HEK293 (cell line): ENCODE measurements around the gene GCK.

Experiments
- CTCF ChIA-PET: fragments of 350-600 bp; formaldehyde crosslinking; extraction: SDS; loops from one replicate; lab custom pipeline; 2021; ENCODE audit warnings: antibody characterized with exemption; lab: Yijun Ruan, JAX
- POLR2A ChIA-PET: fragments of 300-600 bp; formaldehyde crosslinking; extraction: SDS; loops from one replicate; lab custom pipeline; 2020; ENCODE audit warnings: antibody characterized with exemption, inconsistent platforms; lab: Yijun Ruan, JAX
- H3K27ac ChIP-seq: fragments of 200-500 bp; sonication (Bioruptor generic); 2 replicates; pipeline ENCODE4 v1.5.1; 2014; ENCODE audit warnings: low read depth, low read length, control low read depth, inconsistent platforms; ENCODE audit errors: extremely low read depth
- H3K36me3 ChIP-seq, 2 experiments: fragments of 200-500 bp in 1 of 2; sonication (Bioruptor generic) in 1 of 2; 1 replicate in 1 of 2; 2 replicates in 1 of 2; pipeline ENCODE4 v1.5.1; 2014 to 2017; ENCODE audit warnings: inconsistent platforms in 2 of 2, low read length in 2 of 2; ENCODE audit not compliant: control insufficient read depth in 2 of 2, insufficient read depth in 1 of 2
- H3K4me1 ChIP-seq: fragments of 200-500 bp; sonication (Bioruptor generic); 2 replicates; pipeline ENCODE4 v1.5.1; 2014; ENCODE audit warnings: mild to moderate bottlenecking, low read length, inconsistent platforms; ENCODE audit not compliant: control insufficient read depth, insufficient read depth
- H3K4me3 ChIP-seq: 2 replicates; pipeline ENCODE4 v1.5.1; 2011; ENCODE audit warnings: low read depth, mild to moderate bottlenecking, control low read depth, low read length, moderate library complexity
- H3K9me3 ChIP-seq: fragments of 200-500 bp; sonication (Bioruptor generic); 2 replicates; pipeline ENCODE4 v1.5.1; 2014; ENCODE audit warnings: low read depth, low read length, inconsistent platforms; ENCODE audit not compliant: control insufficient read depth, insufficient read depth
- FEZF1 ChIP-seq: fragments of 450-650 bp; formaldehyde crosslinking; IDR thresholded peaks from 2 replicates; pipeline ENCODE4 v1.5.1; 2016; ENCODE audit warnings: missing biosample characterization, missing genetic modification characterization
- GLIS1 ChIP-seq: fragments of 450-650 bp; formaldehyde crosslinking; IDR thresholded peaks from 2 replicates; pipeline ENCODE4 v1.5.1; 2016; ENCODE audit warnings: missing biosample characterization, missing genetic modification characterization
- IKZF3 ChIP-seq: fragments of 450-650 bp; IDR thresholded peaks from 2 replicates; pipeline ENCODE4 v1.5.0; 2018; ENCODE audit warnings: missing biosample characterization, mild to moderate bottlenecking, missing genetic modification characterization, moderate library complexity
- MEIS1 ChIP-seq: sonication (generic); formaldehyde crosslinking; IDR thresholded peaks from 2 replicates; pipeline ENCODE4 v1.8.1; 2022; ENCODE audit warnings: missing genetic modification reagents, mild to moderate bottlenecking, borderline replicate concordance
- ZFHX2 ChIP-seq: fragments of 450-650 bp; formaldehyde crosslinking; conservative IDR thresholded peaks from 2 replicates; pipeline ENCODE4 v1.5.1; 2016; ENCODE audit warnings: missing biosample characterization, missing genetic modification characterization
- ZNF571 ChIP-seq: fragments of 450-650 bp; formaldehyde crosslinking; IDR thresholded peaks from 2 replicates; pipeline ENCODE4 v1.5.0; 2017; ENCODE audit warnings: missing biosample characterization, missing genetic modification characterization
- ZNF610 ChIP-seq: fragments of 450-650 bp; formaldehyde crosslinking; IDR thresholded peaks from 2 replicates; pipeline ENCODE4 v1.5.1; 2016; ENCODE audit warnings: missing biosample characterization, missing genetic modification characterization, borderline replicate concordance
- ZNF76 ChIP-seq: fragments of 450-650 bp; formaldehyde crosslinking; IDR thresholded peaks from 2 replicates; pipeline ENCODE4; 2016; ENCODE audit warnings: low read depth, missing biosample characterization, missing genetic modification characterization, borderline replicate concordance
- ZNF785 ChIP-seq: fragments of 450-650 bp; formaldehyde crosslinking; IDR thresholded peaks from 2 replicates; pipeline ENCODE4 v1.5.1; 2016; ENCODE audit warnings: missing biosample characterization, missing genetic modification characterization
- ZSCAN30 ChIP-seq: fragments of 450-650 bp; IDR thresholded peaks from 2 replicates; pipeline ENCODE4 v1.5.1; 2018; ENCODE audit warnings: missing biosample characterization, mild to moderate bottlenecking, missing genetic modification characterization, moderate library complexity
- TF ChIP-seq, protein P1 (sequence below): fragments of 450-650 bp; formaldehyde crosslinking; IDR thresholded peaks from 2 replicates; pipeline ENCODE4 v1.5.1; 2016; ENCODE audit warnings: missing biosample characterization, missing genetic modification characterization, low read depth
- TF ChIP-seq, protein P2 (sequence below): fragments of 450-650 bp; formaldehyde crosslinking; IDR thresholded peaks from 2 replicates; pipeline ENCODE4 v1.5.1; 2016; ENCODE audit warnings: missing biosample characterization, missing genetic modification characterization
- TF ChIP-seq, protein P3 (sequence below): fragments of 450-650 bp; formaldehyde crosslinking; IDR thresholded peaks from 2 replicates; pipeline ENCODE4 v1.5.1; 2016; ENCODE audit warnings: missing biosample characterization, missing genetic modification characterization
- TF ChIP-seq, protein P4 (sequence below): fragments of 450-650 bp; formaldehyde crosslinking; IDR thresholded peaks from 2 replicates; pipeline ENCODE4 v1.5.1; 2017; ENCODE audit warnings: missing biosample characterization, missing genetic modification characterization

GCK gene

DNA sequence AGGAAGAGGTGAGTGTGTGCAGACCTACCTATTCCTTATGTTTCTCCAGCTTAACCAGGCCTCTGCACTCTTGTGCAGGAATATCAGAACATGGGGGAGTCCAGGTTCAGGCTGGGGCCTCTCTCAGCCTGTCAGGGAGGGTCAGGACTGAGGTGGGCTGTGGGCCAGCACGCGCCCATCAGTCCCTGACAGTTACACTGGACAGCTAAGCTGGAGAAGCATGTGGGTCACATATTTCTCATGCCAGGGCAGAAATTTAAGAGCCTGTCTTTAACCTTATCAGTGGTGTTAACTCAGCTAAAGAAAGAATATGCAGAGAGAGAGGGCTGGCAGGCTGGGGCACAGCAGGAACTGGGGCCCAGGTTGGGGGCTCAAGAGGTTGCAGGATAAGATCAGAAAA is 57.2 kb downstream of the GCK start (continued):
- TF ChIP-seq, protein P1, sequence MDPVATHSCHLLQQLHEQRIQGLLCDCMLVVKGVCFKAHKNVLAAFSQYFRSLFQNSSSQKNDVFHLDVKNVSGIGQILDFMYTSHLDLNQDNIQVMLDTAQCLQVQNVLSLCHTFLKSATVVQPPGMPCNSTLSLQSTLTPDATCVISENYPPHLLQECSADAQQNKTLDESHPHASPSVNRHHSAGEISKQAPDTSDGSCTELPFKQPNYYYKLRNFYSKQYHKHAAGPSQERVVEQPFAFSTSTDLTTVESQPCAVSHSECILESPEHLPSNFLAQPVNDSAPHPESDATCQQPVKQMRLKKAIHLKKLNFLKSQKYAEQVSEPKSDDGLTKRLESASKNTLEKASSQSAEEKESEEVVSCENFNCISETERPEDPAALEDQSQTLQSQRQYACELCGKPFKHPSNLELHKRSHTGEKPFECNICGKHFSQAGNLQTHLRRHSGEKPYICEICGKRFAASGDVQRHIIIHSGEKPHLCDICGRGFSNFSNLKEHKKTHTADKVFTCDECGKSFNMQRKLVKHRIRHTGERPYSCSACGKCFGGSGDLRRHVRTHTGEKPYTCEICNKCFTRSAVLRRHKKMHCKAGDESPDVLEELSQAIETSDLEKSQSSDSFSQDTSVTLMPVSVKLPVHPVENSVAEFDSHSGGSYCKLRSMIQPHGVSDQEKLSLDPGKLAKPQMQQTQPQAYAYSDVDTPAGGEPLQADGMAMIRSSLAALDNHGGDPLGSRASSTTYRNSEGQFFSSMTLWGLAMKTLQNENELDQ (tag by site-specific recombination): no peak
- TF ChIP-seq ZNF571 (tag by site-specific recombination) (no peak), MEIS1 (CRISPR knock-in tag) (no peak), ZNF785 (no peak)

DNA sequence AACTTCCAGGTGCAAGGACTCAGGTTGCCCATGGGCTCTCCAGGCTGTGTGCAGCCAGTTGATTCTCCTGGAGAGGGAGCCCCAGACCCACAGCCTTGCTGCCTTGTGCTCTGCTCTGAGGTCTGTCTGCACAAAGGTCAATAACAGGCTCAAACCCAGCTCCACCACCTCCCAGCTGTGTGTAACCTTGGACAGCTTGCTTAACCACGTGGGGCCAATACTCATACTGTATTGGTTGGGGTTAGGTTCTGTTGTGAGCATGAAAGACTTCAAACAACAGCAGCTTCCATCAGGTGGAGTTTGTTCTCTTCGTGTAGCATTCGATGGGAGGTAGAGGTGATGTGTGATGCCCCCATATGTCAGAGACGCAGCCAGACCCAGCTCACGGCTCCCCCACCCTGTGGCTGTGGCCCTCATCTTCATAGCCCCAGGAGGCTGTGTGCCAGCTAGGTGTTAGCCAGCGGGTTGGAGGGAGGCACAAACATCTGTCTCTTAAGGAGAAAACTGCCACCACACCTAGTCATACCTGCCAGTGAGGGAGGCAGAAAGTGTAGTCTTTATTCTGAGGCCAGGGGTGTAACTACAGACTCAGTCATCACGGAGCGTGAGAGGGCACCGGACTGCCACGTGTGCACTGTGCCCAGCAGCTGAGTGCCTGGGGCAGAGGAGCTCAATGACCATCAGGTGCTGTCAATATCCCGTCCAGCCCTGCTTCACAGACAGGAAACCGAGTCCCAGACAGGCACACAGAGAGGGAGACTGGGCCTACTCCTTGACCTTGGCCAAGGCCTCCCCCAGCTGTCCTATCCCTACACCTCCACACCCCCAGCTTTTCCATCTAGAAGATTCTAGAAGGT is 57.8 kb downstream of the GCK start:
- POLR2A ChIA-PET: interaction anchor here (1.2 kb wide), 1 partner anchor 9 kb away, joined by 5 read pairs; no protein-coding TSS in a partner anchor
- H3K4me1 ChIP-seq: no peaks in the 10 kb centered on the region
- CTCF ChIA-PET: interaction anchor here (0.7 to 2.2 kb wide), 5 partner anchors 15 to 110 kb away, joined by 3 to 16 read pairs (median 3); no protein-coding TSS in a partner anchor
- no peaks in the 10 kb centered on the region for H3K9me3 ChIP-seq
- TF ChIP-seq, protein P2, sequence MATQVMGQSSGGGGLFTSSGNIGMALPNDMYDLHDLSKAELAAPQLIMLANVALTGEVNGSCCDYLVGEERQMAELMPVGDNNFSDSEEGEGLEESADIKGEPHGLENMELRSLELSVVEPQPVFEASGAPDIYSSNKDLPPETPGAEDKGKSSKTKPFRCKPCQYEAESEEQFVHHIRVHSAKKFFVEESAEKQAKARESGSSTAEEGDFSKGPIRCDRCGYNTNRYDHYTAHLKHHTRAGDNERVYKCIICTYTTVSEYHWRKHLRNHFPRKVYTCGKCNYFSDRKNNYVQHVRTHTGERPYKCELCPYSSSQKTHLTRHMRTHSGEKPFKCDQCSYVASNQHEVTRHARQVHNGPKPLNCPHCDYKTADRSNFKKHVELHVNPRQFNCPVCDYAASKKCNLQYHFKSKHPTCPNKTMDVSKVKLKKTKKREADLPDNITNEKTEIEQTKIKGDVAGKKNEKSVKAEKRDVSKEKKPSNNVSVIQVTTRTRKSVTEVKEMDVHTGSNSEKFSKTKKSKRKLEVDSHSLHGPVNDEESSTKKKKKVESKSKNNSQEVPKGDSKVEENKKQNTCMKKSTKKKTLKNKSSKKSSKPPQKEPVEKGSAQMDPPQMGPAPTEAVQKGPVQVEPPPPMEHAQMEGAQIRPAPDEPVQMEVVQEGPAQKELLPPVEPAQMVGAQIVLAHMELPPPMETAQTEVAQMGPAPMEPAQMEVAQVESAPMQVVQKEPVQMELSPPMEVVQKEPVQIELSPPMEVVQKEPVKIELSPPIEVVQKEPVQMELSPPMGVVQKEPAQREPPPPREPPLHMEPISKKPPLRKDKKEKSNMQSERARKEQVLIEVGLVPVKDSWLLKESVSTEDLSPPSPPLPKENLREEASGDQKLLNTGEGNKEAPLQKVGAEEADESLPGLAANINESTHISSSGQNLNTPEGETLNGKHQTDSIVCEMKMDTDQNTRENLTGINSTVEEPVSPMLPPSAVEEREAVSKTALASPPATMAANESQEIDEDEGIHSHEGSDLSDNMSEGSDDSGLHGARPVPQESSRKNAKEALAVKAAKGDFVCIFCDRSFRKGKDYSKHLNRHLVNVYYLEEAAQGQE: no peak
- TF ChIP-seq ZNF610 (tag by site-specific recombination) (no peak), IKZF3 (tag by site-specific recombination) (no peak)
- TF ChIP-seq, protein P3, sequence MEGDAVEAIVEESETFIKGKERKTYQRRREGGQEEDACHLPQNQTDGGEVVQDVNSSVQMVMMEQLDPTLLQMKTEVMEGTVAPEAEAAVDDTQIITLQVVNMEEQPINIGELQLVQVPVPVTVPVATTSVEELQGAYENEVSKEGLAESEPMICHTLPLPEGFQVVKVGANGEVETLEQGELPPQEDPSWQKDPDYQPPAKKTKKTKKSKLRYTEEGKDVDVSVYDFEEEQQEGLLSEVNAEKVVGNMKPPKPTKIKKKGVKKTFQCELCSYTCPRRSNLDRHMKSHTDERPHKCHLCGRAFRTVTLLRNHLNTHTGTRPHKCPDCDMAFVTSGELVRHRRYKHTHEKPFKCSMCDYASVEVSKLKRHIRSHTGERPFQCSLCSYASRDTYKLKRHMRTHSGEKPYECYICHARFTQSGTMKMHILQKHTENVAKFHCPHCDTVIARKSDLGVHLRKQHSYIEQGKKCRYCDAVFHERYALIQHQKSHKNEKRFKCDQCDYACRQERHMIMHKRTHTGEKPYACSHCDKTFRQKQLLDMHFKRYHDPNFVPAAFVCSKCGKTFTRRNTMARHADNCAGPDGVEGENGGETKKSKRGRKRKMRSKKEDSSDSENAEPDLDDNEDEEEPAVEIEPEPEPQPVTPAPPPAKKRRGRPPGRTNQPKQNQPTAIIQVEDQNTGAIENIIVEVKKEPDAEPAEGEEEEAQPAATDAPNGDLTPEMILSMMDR (tag by site-specific recombination): peak; percentile 48; the same call in 1 of the 2 replicates
- no peak overlapping the region for H3K27ac ChIP-seq
- H3K4me3 ChIP-seq: no peak overlapping the region
- no peaks in the 10 kb centered on the region for H3K36me3 ChIP-seq

DNA sequence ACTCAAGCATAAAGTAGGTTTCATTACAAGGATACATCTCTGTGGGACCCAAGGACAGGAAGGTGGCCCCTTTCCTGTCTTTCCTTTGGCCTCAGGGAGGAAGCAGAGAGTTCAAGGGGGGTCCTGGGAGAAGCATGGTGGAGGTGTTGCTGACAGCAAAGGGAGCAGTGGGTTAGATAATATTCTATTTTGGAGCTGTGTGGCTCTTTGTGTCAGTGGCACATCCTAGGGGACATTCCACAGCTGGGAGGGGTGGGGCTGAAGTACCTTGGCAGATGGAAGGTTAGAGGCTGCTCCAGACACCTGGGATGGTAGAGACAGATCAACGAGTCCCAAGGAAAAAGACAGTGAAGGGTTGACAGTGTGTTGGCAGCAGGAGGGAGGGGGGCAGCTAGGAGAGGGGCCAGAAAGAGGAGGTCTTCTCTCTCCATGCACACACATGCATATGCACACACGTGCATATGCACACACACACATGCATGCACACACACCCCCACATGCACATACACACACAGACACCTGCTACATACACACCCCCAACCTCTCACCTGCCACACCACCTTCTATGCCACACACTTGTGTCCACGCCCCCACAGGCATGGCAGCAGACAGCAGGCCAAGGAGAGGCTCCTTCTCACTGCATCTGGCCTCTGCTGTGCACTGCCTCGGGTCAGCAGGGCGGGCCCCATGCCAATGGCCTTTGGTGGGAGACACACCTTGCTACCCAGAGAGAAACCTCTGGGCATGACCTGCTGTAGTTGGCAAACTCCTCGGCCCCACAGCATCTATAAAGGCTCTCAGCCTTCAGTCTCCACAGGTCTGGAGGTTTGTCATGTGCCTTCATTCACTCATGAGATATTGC is 60.3 kb downstream of the GCK start:
- POLR2A ChIA-PET: no interaction called here
- CTCF ChIA-PET: no interaction called here
- no peak overlapping the region for H3K27ac ChIP-seq
- no peaks in the 10 kb centered on the region for H3K4me1 ChIP-seq
- H3K36me3 ChIP-seq: no peaks in the 10 kb centered on the region
- TF ChIP-seq ZFHX2 (tag by site-specific recombination): no peak
- TF ChIP-seq FEZF1 (tag by site-specific recombination): no peak
- TF ChIP-seq, protein P4, sequence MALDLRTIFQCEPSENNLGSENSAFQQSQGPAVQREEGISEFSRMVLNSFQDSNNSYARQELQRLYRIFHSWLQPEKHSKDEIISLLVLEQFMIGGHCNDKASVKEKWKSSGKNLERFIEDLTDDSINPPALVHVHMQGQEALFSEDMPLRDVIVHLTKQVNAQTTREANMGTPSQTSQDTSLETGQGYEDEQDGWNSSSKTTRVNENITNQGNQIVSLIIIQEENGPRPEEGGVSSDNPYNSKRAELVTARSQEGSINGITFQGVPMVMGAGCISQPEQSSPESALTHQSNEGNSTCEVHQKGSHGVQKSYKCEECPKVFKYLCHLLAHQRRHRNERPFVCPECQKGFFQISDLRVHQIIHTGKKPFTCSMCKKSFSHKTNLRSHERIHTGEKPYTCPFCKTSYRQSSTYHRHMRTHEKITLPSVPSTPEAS (tag by site-specific recombination): peak; percentile 92
- TF ChIP-seq ZSCAN30: no peak
- TF ChIP-seq GLIS1 (tag by site-specific recombination): peak; percentile 16; the same call in 1 of the 2 replicates
- TF ChIP-seq ZNF76 (tag by site-specific recombination): no peak
- H3K4me3 ChIP-seq: no peak overlapping the region
- H3K9me3 ChIP-seq: no peaks in the 10 kb centered on the region
